Measurements from ENCODE around the gene ZNF765. TPM values are rescaled to one million over a fixed set of nuclear protein-coding genes. Genes with fewer than 3 reads are reported as not detected.

The ZNF765 gene
- total RNA-seq, 2 experiments from 2014 or later: 11.1 to 11.7 TPM

- H3K36me3 Mint-ChIP-seq (ENCODE audit: low read depth): peaks cover 27% of the 10 kb centered on the region
- no peaks in the 10 kb centered on the region for H3K27me3 Mint-ChIP-seq
- H3K4me1 Mint-ChIP-seq (ENCODE audit: low read depth): peaks cover 26% of the 10 kb centered on the region
- peaks cover 8% of the 10 kb centered on the region for H3K9me3 Mint-ChIP-seq
- peak; percentile 68 for DNase-seq
- H3K27ac Mint-ChIP-seq: peak overlapping the region; percentile 94
- ChIA-PET CTCF (interaction anchor here (1.4 kb wide), 1 partner anchor 29 kb away, joined by 5 read pairs; no protein-coding TSS in a partner anchor), POLR2A (interaction anchor here (0.7 to 1.4 kb wide), 3 partner anchors 17 to 445 kb away, joined by 3 read pairs; no protein-coding TSS in a partner anchor)
- ATAC-seq: peak; percentile 45
- H3K4me3 Mint-ChIP-seq: peak overlapping the region; percentile 93
- intact Hi-C loops (cut with micrococcal nuclease): no loop called here
- TF ChIP-seq CTCF (IDR thresholded peaks at IDR 0.05): no peak
Measured at GRCh38 chr19:53365899-53366493, 29.0 kb upstream of the ZNF765 start.

- no peak overlapping the region for H3K4me3 Mint-ChIP-seq
- no peak for TF ChIP-seq CTCF (IDR thresholded peaks at IDR 0.05)
- H3K27me3 Mint-ChIP-seq: no peaks in the 10 kb centered on the region
- no peak for ATAC-seq
- peaks cover 15% of the 10 kb centered on the region for H3K9me3 Mint-ChIP-seq
- no peak for DNase-seq
- intact Hi-C loops (cut with micrococcal nuclease): no loop called here
- H3K4me1 Mint-ChIP-seq (ENCODE audit: low read depth): peaks cover 14% of the 10 kb centered on the region
- H3K36me3 Mint-ChIP-seq (ENCODE audit: low read depth): peaks cover 77% of the 10 kb centered on the region
- CTCF ChIA-PET: no interaction called here
- no peak overlapping the region for H3K27ac Mint-ChIP-seq
- POLR2A ChIA-PET: no interaction called here
Measured at GRCh38 chr19:53372196-53372595, 22.8 kb upstream of the ZNF765 start.

DNA sequence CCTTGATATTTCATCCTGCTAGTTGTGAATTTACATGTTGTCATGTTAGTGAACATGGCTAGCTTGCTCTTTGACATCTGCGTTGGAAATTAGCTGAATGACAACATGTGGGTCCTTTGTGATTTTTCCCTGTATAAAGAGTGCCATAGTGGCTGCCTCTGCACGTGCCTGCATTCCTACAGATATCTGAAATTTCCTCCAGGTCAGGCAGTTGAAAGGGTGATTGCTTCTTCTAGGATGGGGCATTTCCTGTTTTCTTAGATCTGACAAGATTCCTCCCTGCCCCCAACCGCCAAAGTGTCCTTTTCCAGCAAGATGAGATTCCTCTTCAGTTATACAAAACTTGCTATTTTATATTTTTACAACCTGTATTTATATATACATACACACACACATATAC lies 20.7 kb upstream of the ZNF765 start:
- intact Hi-C loops (cut with micrococcal nuclease): no loop called here
- Mint-ChIP-seq H3K27ac (no peak overlapping the region), H3K4me3 (no peak overlapping the region), H3K9me3 (peaks cover 12% of the 10 kb centered on the region), H3K27me3 (no peaks in the 10 kb centered on the region), H3K36me3 (ENCODE audit: low read depth) (peaks cover 84% of the 10 kb centered on the region), H3K4me1 (ENCODE audit: low read depth) (peaks cover 2% of the 10 kb centered on the region)
- POLR2A ChIA-PET: interaction anchor here (0.6 kb wide), 1 partner anchor 1501 kb away, joined by 3 read pairs; no protein-coding TSS in a partner anchor
- TF ChIP-seq CTCF (IDR thresholded peaks at IDR 0.05): no peak
- CTCF ChIA-PET: no interaction called here
- no peak for ATAC-seq
- DNase-seq: no peak

GRCh38 chr19:53374743-53375142 lies 20.2 kb upstream of the ZNF765 start:
- Mint-ChIP-seq H3K27ac (no peak overlapping the region), H3K36me3 (ENCODE audit: low read depth) (peaks cover 86% of the 10 kb centered on the region), H3K4me1 (ENCODE audit: low read depth) (peaks cover 2% of the 10 kb centered on the region), H3K9me3 (peaks cover 15% of the 10 kb centered on the region), H3K4me3 (no peak overlapping the region), H3K27me3 (no peaks in the 10 kb centered on the region)
- ChIA-PET POLR2A (interaction anchor here (0.6 kb wide), 1 partner anchor 1501 kb away, joined by 3 read pairs; no protein-coding TSS in a partner anchor), CTCF (no interaction called here)
- no peak for TF ChIP-seq CTCF (IDR thresholded peaks at IDR 0.05)
- no peak for DNase-seq
- no peak for ATAC-seq
- intact Hi-C loops (cut with micrococcal nuclease): no loop called here

- peaks cover 61% of the 10 kb centered on the region for H3K9me3 Mint-ChIP-seq
- H3K4me3 Mint-ChIP-seq: no peak overlapping the region
- ATAC-seq (no peak), DNase-seq (no peak)
- no peak overlapping the region for H3K27ac Mint-ChIP-seq
- no peaks in the 10 kb centered on the region for H3K4me1 Mint-ChIP-seq (ENCODE audit: low read depth)
- H3K27me3 Mint-ChIP-seq: no peaks in the 10 kb centered on the region
- intact Hi-C loops (cut with micrococcal nuclease): no loop called here
- POLR2A ChIA-PET: interaction anchor here (0.7 kb wide), 1 partner anchor 11 kb away, joined by 3 read pairs; no protein-coding TSS in a partner anchor
- CTCF ChIA-PET: no interaction called here
- TF ChIP-seq CTCF (IDR thresholded peaks at IDR 0.05): no peak
- peaks cover 98% of the 10 kb centered on the region for H3K36me3 Mint-ChIP-seq (ENCODE audit: low read depth)
Measured at GRCh38 chr19:53381376-53381775, 13.6 kb upstream of the ZNF765 start.

Measured in activated CD8-positive, alpha-beta T cell treated with anti-CD3 and anti-CD28 coated beads for 36 hours (primary cell).